Brain microvascular endothelial cell (primary cell): Measurements from ENCODE around the gene FGFR3.

ENCODE experiments used
- DNase-seq: peaks from one replicate; pipeline ENCODE4 v3.0.0-alpha.2; 2020
- H3K27ac ChIP-seq: fragments of 250-450 bp; sonication (Bioruptor Pico); 2 replicates; pipeline ENCODE4 v1.5.1; 2020; ENCODE audit warnings: mild to moderate bottlenecking, moderate library complexity
- H3K27me3 ChIP-seq: fragments of 250-450 bp; sonication (Bioruptor Pico); replicated peaks from 2 replicates; pipeline ENCODE4 v1.5.1; 2020; ENCODE audit warnings: mild to moderate bottlenecking
- H3K36me3 ChIP-seq: fragments of 250-450 bp; sonication (Bioruptor Pico); replicated peaks from 2 replicates; pipeline ENCODE4 v1.5.1; 2020; ENCODE audit warnings: mild to moderate bottlenecking
- H3K4me3 ChIP-seq: 2 replicates; pipeline ENCODE4 v1.5.1; 2011; ENCODE audit warnings: low read depth, mild to moderate bottlenecking, control low read depth, low read length, moderate library complexity
- CTCF ChIP-seq: IDR thresholded peaks from 2 replicates; pipeline ENCODE4 v1.5.1; 2011; ENCODE audit warnings: low read depth, mild to moderate bottlenecking, moderate library complexity, low read length, control low read depth, inconsistent platforms; ENCODE audit errors: missing control alignments
- in situ Hi-C: cut with HindIII; loops from 2 replicates; pipeline ENCODE4 v1.10.0; 2017; ENCODE audit warnings: low sequenced_read_pairs, low pct_ligation_motif_present

The FGFR3 gene

GRCh38 chr4:1815096-1815996 is 22.3 kb downstream of the FGFR3 start:
- in situ Hi-C loops = no loop called here
- no peak for DNase-seq
- H3K27me3 ChIP-seq = no peaks in the 10 kb centered on the region
- TF ChIP-seq CTCF = no peak
- H3K4me3 ChIP-seq = no peak overlapping the region
- H3K36me3 ChIP-seq = peaks cover 61% of the 10 kb centered on the region
- no peak overlapping the region for H3K27ac ChIP-seq

DNA sequence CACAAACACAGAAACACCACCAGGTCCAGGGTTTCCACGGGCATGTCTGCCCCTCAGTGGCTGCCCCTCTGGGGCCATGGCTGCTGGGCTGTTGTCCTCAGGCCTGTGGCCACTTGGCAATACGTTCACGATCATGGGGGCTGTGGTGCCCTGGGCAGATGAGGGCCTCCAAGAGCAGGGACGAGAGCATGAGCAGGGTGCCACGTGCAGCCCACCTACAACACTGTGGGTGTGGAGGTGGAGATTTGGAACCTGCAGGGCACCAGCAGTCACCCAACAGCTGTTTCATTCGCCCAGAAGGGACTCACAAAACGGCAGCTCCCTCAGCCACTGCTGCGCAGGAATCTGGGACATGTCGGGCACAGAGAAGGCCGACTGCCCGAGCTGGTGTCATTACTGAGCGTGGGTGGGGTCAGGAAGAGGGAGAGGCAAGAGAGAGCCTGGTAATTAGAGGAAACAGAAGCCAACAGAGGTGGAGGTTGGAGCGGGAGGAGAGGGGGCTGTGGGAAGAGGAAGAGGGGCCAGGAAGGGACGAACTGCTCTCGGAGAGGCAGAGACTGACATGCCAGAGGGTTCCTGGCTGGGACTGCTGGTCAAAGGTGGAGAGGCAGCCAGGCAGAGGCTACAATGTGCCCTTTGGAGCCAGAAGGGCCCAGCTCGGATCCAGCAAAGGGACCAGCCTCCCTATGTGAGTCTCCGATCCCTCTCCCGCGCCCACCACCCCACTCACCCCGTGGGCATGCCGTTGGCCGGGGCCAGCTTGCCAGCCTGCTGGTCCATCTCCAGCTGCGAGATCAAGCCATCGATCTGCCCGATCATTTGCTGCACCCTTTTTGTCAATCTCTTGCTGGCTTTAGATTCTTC is 23.1 kb downstream of the FGFR3 start:
- peaks cover 67% of the 10 kb centered on the region for H3K36me3 ChIP-seq
- no peak for DNase-seq

GRCh38 chr4:1819284-1819683 is 26.2 kb downstream of the FGFR3 start:
- no peak for DNase-seq
- in situ Hi-C loops = no loop called here
- Histone ChIP-seq H3K27me3 (no peaks in the 10 kb centered on the region), H3K27ac (no peak overlapping the region), H3K36me3 (peaks cover 83% of the 10 kb centered on the region), H3K4me3 (no peak overlapping the region)
- TF ChIP-seq CTCF = no peak

More for the DNA sequence above, 23.1 kb downstream of the FGFR3 start:
- Histone ChIP-seq H3K27ac (no peak overlapping the region), H3K4me3 (no peak overlapping the region), H3K27me3 (no peaks in the 10 kb centered on the region)
- no peak for TF ChIP-seq CTCF
- in situ Hi-C loops = no loop called here

DNA sequence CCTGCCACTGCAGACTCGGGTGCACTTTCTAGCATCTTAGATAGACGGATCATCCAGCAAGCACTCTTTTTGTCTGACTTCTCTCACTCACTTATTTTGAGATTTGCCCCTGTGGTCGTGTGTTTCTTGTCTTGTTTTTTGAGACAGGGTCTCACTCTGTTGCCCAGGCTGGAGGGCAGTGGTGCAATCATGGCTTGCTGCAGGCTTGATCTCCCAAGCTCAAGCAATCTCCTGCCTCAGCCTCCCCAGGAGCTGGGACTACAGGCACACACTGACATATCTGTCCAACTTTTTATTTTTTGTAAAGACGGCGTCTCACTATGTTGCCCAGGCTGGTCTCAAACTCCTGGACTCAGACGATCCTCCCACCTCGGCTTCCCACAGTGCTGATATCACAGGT is 26.7 kb downstream of the FGFR3 start:
- Histone ChIP-seq H3K27me3 (no peaks in the 10 kb centered on the region), H3K4me3 (no peak overlapping the region), H3K27ac (no peak overlapping the region), H3K36me3 (peaks cover 84% of the 10 kb centered on the region)
- in situ Hi-C loops = no loop called here
- no peak for TF ChIP-seq CTCF
- DNase-seq = no peak

- in situ Hi-C loops = no loop called here
- Histone ChIP-seq H3K36me3 (peaks cover 87% of the 10 kb centered on the region), H3K4me3 (no peak overlapping the region), H3K27me3 (no peaks in the 10 kb centered on the region), H3K27ac (no peak overlapping the region)
- no peak for TF ChIP-seq CTCF
- no peak for DNase-seq
These were observed 28.8 kb downstream of the FGFR3 start for GRCh38 chr4:1821679-1822567.
